ENCODE measurements around the gene SRGAP2.
"Not testable (repeated sequence)": the region's sequence is repeated elsewhere in the genome, so short reads cannot be mapped to it uniquely, and the experiment has no call there.

Gene SRGAP2

DNA sequence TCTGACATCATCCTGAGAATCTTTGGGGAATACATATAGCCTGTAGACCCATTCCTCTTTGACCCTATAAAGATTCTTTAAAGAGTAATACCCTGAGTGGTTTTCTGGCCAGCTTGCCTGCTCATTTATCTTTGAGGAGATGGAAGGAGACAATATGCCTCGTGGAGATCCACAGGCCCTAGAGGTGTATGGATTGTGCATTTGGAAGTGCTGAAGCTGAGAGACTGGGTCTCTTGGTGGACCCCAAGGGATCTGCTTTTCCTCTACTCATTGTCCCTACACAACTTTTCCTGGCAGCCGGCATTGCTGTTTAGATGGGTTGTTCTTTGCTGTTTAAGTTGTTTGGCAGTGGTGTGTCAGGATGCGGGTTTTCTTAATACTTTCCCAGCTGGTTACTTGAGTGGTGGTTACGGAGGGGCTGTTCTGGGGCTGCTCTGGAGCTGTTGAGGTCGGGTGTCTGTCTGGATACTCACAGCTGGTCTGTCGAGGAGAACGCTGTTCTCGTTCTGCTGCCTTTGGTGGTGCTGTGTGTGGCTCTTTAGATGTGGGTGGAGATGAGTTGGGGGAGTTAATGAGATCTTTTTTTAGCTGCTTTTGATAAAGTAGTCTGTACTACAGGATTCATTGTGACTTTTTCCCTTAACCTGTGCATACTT lies 49.5 kb downstream of the SRGAP2 start:
- not testable (repeated sequence) for DNase-seq

Data from activated CD4-positive, alpha-beta T cell treated with anti-CD3 and anti-CD28 coated beads for 4 hours (primary cell).